ENCODE results near the gene NACC2. TPM values are rescaled to one million over a fixed set of nuclear protein-coding genes. Genes with fewer than 3 reads are reported as not detected.

Gene NACC2
- total and polyA plus RNA-seq, 10 of the 15 experiments (the other 5 are each of a cell fraction or from before 2014, with no cell fraction given), result 0.66 to 14.7 (median 3.5) TPM

DNA sequence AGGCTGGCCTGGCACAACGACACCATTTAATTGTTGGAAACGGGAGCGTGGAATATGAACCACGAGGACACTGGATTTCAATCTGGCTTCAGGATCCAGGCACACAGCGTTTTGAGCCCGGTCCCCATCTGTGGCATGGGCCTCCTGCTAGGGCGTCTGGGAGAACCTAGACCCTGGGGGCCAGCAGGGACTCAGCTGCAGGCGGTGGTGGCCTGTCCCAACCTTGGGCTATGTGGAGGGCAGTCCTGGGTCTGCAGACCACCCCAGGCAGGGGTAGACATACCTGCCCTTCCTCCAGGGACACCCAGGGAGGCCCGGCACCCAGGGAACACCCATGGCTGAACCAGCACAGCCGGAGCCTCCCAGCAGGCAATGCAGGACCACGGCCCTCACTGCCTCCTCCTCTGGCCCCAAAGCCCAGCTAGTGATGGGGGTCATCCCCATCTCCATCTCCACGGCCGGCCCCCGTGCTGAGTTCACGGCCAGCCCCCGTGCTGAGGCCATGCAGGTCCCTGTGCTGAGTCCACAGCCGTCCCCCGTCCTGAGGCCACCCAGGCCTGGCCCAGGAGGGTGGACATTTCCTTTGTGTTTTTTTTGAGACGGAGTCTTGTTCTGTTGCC lies 115.4 kb downstream of the NACC2 start:
- Histone ChIP-seq H2AFZ (ENCODE audit: control insufficient read depth, low read depth, low read length) (no peak overlapping the region), H3K27me3 (replicated peaks in 1 of 2; ENCODE audit: control insufficient read depth in 2 of 2, insufficient read depth in 2 of 2, low read length in 1 of 2) (peaks cover 0 to 2% of the 10 kb centered on the region in 2 experiments; a peak in 2 of 4 replicates), H3K79me2 (ENCODE audit: control insufficient read depth, insufficient read depth, low read length) (no peaks in the 10 kb centered on the region), H3K27ac (ENCODE audit: control insufficient read depth, insufficient read depth) (no peak overlapping the region), H3K9ac (ENCODE audit: control insufficient read depth, insufficient read depth, low read length) (no peak overlapping the region), H3K9me3 (replicated peaks; ENCODE audit: control insufficient read depth, insufficient read depth, low read length) (no peaks in the 10 kb centered on the region), H4K20me1 (ENCODE audit: control insufficient read depth, insufficient read depth) (no peaks in the 10 kb centered on the region), H3K4me2 (ENCODE audit: control insufficient read depth, insufficient read depth) (no peak overlapping the region), H3K36me3 (ENCODE audit: control insufficient read depth in 2 of 2, insufficient read depth in 2 of 2, low read length in 1 of 2) (no peaks in the 10 kb centered on the region), H3K4me1 (ENCODE audit: control insufficient read depth, insufficient read depth, low read length) (no peaks in the 10 kb centered on the region), H3K4me3 (no peak overlapping the region)
- POLR2A ChIA-PET, result no interaction called here
- CTCF ChIA-PET, result no interaction called here
- FAIRE-seq (no peak), ATAC-seq (no peak), DNase-seq (ENCODE audit: low read depth, low spot score) (no peak)
- SMC1A ChIA-PET (ENCODE audit: uncharacterized antibody, unreplicated experiment), result no interaction called here
- in situ Hi-C loops (cut with MboI), result no loop called here
- intact Hi-C loops (cut with micrococcal nuclease; ENCODE audit: unreplicated experiment), result no loop called here
- RAD21 ChIA-PET (ENCODE audit: unreplicated experiment), result no interaction called here
- BruUV-seq (replicated peaks), result no TSS peak
- WGBS (ENCODE audit: insufficient coverage, insufficient replicate concordance, low lambda C conversion rate, missing lambda C conversion rate), result 18% methylated on average over 18 of the region's 19 CpGs
- TF ChIP-seq, protein P1, sequence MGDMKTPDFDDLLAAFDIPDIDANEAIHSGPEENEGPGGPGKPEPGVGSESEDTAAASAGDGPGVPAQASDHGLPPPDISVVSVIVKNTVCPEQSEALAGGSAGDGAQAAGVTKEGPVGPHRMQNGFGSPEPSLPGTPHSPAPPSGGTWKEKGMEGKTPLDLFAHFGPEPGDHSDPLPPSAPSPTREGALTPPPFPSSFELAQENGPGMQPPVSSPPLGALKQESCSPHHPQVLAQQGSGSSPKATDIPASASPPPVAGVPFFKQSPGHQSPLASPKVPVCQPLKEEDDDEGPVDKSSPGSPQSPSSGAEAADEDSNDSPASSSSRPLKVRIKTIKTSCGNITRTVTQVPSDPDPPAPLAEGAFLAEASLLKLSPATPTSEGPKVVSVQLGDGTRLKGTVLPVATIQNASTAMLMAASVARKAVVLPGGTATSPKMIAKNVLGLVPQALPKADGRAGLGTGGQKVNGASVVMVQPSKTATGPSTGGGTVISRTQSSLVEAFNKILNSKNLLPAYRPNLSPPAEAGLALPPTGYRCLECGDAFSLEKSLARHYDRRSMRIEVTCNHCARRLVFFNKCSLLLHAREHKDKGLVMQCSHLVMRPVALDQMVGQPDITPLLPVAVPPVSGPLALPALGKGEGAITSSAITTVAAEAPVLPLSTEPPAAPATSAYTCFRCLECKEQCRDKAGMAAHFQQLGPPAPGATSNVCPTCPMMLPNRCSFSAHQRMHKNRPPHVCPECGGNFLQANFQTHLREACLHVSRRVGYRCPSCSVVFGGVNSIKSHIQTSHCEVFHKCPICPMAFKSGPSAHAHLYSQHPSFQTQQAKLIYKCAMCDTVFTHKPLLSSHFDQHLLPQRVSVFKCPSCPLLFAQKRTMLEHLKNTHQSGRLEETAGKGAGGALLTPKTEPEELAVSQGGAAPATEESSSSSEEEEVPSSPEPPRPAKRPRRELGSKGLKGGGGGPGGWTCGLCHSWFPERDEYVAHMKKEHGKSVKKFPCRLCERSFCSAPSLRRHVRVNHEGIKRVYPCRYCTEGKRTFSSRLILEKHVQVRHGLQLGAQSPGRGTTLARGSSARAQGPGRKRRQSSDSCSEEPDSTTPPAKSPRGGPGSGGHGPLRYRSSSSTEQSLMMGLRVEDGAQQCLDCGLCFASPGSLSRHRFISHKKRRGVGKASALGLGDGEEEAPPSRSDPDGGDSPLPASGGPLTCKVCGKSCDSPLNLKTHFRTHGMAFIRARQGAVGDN (IDR thresholded peaks at IDR 0.05), result no peak
- no peak for TF ChIP-seq SREBF2 (IDR thresholded peaks at IDR 0.05; ENCODE audit: low read length)
- no peak for TF ChIP-seq SP1 (IDR thresholded peaks at IDR 0.05; ENCODE audit: low read depth, low read length)
- TF ChIP-seq, protein P2, sequence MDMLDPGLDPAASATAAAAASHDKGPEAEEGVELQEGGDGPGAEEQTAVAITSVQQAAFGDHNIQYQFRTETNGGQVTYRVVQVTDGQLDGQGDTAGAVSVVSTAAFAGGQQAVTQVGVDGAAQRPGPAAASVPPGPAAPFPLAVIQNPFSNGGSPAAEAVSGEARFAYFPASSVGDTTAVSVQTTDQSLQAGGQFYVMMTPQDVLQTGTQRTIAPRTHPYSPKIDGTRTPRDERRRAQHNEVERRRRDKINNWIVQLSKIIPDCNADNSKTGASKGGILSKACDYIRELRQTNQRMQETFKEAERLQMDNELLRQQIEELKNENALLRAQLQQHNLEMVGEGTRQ (IDR thresholded peaks at IDR 0.05; ENCODE audit: borderline replicate concordance, low read depth, low read length), result no peak
- no peak for TF ChIP-seq BCL11A (IDR thresholded peaks at IDR 0.05; ENCODE audit: low read depth, low read length)
- no peak for TF ChIP-seq TBL1XR1 (IDR thresholded peaks at IDR 0.05; ENCODE audit: low read depth, low read length)
- no peak for TF ChIP-seq EED (IDR thresholded peaks at IDR 0.05; ENCODE audit: low read depth)
- no peak for TF ChIP-seq POU2F2 (IDR thresholded peaks at IDR 0.05; ENCODE audit: borderline replicate concordance, low read depth, low read length)
- TF ChIP-seq, protein P3, sequence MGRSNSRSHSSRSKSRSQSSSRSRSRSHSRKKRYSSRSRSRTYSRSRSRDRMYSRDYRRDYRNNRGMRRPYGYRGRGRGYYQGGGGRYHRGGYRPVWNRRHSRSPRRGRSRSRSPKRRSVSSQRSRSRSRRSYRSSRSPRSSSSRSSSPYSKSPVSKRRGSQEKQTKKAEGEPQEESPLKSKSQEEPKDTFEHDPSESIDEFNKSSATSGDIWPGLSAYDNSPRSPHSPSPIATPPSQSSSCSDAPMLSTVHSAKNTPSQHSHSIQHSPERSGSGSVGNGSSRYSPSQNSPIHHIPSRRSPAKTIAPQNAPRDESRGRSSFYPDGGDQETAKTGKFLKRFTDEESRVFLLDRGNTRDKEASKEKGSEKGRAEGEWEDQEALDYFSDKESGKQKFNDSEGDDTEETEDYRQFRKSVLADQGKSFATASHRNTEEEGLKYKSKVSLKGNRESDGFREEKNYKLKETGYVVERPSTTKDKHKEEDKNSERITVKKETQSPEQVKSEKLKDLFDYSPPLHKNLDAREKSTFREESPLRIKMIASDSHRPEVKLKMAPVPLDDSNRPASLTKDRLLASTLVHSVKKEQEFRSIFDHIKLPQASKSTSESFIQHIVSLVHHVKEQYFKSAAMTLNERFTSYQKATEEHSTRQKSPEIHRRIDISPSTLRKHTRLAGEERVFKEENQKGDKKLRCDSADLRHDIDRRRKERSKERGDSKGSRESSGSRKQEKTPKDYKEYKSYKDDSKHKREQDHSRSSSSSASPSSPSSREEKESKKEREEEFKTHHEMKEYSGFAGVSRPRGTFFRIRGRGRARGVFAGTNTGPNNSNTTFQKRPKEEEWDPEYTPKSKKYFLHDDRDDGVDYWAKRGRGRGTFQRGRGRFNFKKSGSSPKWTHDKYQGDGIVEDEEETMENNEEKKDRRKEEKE (IDR thresholded peaks at IDR 0.05), result no peak
- no peak for TF ChIP-seq SUPT20H (IDR thresholded peaks at IDR 0.05; ENCODE audit: borderline replicate concordance, control insufficient read depth, low read depth, low read length)
- no peak for TF ChIP-seq PAX5 (IDR thresholded peaks at IDR 0.05; ENCODE audit: borderline replicate concordance, low read depth, low read length)
- TF ChIP-seq, protein P4, sequence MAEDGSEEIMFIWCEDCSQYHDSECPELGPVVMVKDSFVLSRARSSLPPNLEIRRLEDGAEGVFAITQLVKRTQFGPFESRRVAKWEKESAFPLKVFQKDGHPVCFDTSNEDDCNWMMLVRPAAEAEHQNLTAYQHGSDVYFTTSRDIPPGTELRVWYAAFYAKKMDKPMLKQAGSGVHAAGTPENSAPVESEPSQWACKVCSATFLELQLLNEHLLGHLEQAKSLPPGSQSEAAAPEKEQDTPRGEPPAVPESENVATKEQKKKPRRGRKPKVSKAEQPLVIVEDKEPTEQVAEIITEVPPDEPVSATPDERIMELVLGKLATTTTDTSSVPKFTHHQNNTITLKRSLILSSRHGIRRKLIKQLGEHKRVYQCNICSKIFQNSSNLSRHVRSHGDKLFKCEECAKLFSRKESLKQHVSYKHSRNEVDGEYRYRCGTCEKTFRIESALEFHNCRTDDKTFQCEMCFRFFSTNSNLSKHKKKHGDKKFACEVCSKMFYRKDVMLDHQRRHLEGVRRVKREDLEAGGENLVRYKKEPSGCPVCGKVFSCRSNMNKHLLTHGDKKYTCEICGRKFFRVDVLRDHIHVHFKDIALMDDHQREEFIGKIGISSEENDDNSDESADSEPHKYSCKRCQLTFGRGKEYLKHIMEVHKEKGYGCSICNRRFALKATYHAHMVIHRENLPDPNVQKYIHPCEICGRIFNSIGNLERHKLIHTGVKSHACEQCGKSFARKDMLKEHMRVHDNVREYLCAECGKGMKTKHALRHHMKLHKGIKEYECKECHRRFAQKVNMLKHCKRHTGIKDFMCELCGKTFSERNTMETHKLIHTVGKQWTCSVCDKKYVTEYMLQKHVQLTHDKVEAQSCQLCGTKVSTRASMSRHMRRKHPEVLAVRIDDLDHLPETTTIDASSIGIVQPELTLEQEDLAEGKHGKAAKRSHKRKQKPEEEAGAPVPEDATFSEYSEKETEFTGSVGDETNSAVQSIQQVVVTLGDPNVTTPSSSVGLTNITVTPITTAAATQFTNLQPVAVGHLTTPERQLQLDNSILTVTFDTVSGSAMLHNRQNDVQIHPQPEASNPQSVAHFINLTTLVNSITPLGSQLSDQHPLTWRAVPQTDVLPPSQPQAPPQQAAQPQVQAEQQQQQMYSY (CRISPR knock-in tag; IDR thresholded peaks at IDR 0.05), result no peak
- TF ChIP-seq MEF2A (IDR thresholded peaks at IDR 0.05; ENCODE audit: insufficient read depth, low read depth, low read length), result no peak

Measured in GM12878 (cell line).